ENCODE measurements around the gene ASB12.

The ASB12 gene

DNA sequence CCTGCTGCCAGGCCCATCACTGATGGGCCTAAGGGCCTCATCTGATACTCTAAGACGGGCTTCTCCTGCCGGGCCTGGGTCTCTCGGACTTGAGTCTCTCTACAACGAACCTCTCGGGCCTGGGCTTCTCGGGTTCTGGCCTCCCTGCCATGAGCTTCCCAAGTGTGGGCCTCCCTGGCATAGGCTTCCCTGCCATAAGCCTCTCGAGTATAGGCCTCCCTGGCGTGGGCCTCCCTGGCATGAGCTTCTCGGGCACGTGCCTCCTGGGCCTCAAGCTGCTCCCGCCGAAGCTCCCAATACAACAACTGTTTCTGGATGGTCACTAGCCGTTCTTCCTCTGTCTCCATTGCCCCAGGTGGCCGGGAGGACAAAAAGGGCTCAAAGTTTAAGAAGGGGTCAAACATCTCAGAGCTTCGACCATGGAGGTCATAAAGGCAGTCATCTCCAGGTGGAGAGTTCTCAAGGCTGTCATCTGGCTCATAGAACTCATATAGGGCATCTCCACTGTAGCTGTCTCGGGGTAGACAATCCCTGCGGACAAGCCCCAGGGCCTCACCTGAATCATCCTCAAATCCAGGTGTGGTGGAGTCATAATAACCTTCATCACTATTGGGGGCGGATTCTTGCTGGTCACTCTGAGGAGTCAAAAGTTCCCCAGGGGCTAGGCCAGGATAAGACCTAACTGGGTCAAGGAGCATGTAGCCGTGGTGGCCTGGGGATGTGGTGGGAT, 39.0 kb downstream of the ASB12 start:
- H3K36me3 ChIP-seq, result peaks cover 7 to 59% (median 43%) of the 10 kb centered on the region in 11 experiments; a peak in 21 of 22 replicates
- peaks cover 0 to 43% (median 1%) of the 10 kb centered on the region in 11 experiments; a peak in 10 of 22 replicates for H4K20me1 ChIP-seq
- no peaks in the 10 kb centered on the region; a peak in 1 of 22 replicates for H3K9me3 ChIP-seq (replicated peaks in 1 of 11)
- H3K4me3 ChIP-seq, result no peak overlapping the region
- H3K27ac ChIP-seq, result no peak overlapping the region
- no peak overlapping the region for H3K9ac ChIP-seq
- TF ChIP-seq Cebpa-rat (IDR thresholded peaks at IDR 0.05), result no peak
- H3K4me2 ChIP-seq, result no peak overlapping the region
- no peaks in the 10 kb centered on the region for H3K4me1 ChIP-seq
- H3K27me3 ChIP-seq, result peaks cover 0 to 24% (median 5%) of the 10 kb centered on the region in 11 experiments; a peak in 8 of 22 replicates

DNA sequence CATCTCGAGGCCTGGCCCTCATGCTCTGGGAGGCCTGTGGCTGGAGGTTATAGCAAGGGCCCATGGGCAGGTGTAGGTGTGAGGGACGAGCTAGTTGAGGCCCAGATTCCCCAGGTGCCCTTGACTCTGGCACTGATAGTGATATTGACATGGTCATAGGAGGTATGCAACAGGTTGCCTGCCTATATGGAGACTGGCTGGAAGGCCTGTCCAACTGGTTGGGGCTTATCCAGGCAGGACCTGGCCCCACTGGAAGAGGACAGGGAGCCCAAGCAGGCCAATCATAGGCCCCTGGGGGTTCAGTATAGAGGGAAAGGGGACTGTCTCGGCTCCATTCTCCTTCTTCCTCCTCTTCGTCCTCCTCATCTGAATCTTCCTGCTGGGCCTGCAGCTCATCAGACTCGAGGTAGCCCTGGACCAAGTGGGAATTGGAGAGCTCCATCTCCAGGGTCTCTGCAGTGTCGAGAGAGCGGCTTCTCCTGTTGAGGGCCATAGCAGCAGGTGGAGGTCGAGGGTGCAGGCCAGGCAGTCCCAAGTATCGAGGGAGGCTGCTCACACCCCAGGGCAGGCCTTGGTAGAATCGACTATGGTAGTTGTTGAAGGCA, 40.2 kb downstream of the ASB12 start:
- Histone ChIP-seq H3K4me3 (no peak overlapping the region), H3K27me3 (peaks cover 0 to 24% (median 3%) of the 10 kb centered on the region in 11 experiments; a peak in 6 of 22 replicates), H3K9me3 (replicated peaks in 1 of 11) (no peaks in the 10 kb centered on the region; a peak in 1 of 22 replicates), H3K4me1 (no peaks in the 10 kb centered on the region), H3K36me3 (peaks cover 7 to 58% (median 43%) of the 10 kb centered on the region in 11 experiments; a peak in 21 of 22 replicates), H3K27ac (no peak overlapping the region), H3K4me2 (no peak overlapping the region), H3K9ac (no peak overlapping the region), H4K20me1 (peaks cover 0 to 32% (median 0%) of the 10 kb centered on the region in 11 experiments; a peak in 5 of 22 replicates)
- TF ChIP-seq Cebpa-rat (IDR thresholded peaks at IDR 0.05), result no peak

GRCh38 chrX:64188901-64189300, 41.5 kb downstream of the ASB12 start:
- no peak for TF ChIP-seq Cebpa-rat (IDR thresholded peaks at IDR 0.05)
- Histone ChIP-seq H3K4me2 (no peak overlapping the region), H4K20me1 (peaks cover 0 to 19% (median 0%) of the 10 kb centered on the region in 11 experiments; a peak in 3 of 22 replicates), H3K4me3 (no peak overlapping the region), H3K27ac (no peak overlapping the region), H3K27me3 (peaks cover 0 to 26% (median 6%) of the 10 kb centered on the region in 11 experiments; a peak in 9 of 22 replicates), H3K36me3 (peaks cover 7 to 58% (median 43%) of the 10 kb centered on the region in 11 experiments; a peak in 21 of 22 replicates), H3K4me1 (no peaks in the 10 kb centered on the region), H3K9me3 (replicated peaks in 1 of 11) (no peaks in the 10 kb centered on the region; a peak in 1 of 22 replicates), H3K9ac (no peak overlapping the region)

DNA sequence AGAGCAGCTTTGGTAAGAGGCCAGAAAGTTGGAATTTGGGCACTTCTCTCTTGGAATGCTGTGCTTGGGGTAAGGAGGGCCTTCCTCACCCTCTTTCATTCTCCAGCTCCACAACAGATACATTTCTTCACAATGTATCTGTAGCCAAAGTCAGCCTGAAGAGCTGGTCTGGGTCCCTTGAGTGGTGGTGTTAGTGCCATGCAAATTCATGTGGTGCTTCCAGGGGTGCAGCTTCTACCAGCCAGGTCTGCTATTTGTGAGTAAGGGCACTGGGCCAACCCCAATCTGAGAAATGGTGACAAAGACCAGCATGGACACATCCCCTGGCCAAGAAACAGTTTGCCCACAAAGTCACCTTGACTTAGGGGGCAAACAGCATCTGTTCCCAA, 42.7 kb downstream of the ASB12 start:
- H3K36me3 ChIP-seq, result peaks cover 7 to 46% (median 35%) of the 10 kb centered on the region in 11 experiments; a peak in 21 of 22 replicates
- H3K4me2 ChIP-seq, result no peak overlapping the region
- no peak overlapping the region for H3K9ac ChIP-seq
- H3K9me3 ChIP-seq (replicated peaks in 1 of 11), result no peaks in the 10 kb centered on the region; a peak in 1 of 22 replicates
- peaks cover 0 to 24% (median 9%) of the 10 kb centered on the region in 11 experiments; a peak in 9 of 22 replicates for H3K27me3 ChIP-seq
- no peak overlapping the region for H3K4me3 ChIP-seq
- peaks cover 0 to 9% (median 0%) of the 10 kb centered on the region in 11 experiments; a peak in 1 of 22 replicates for H4K20me1 ChIP-seq
- H3K4me1 ChIP-seq, result no peaks in the 10 kb centered on the region
- TF ChIP-seq Cebpa-rat (IDR thresholded peaks at IDR 0.05), result no peak
- no peak overlapping the region for H3K27ac ChIP-seq

GRCh38 chrX:64186974-64187761, 43.2 kb downstream of the ASB12 start:
- H3K4me2 ChIP-seq, result no peak overlapping the region
- no peak overlapping the region for H3K9ac ChIP-seq
- no peak for TF ChIP-seq Cebpa-rat (IDR thresholded peaks at IDR 0.05)
- H3K9me3 ChIP-seq (replicated peaks in 1 of 11), result no peaks in the 10 kb centered on the region; a peak in 1 of 22 replicates
- H3K36me3 ChIP-seq, result peaks cover 4 to 40% (median 29%) of the 10 kb centered on the region in 11 experiments; a peak in 20 of 22 replicates
- H3K4me3 ChIP-seq, result no peak overlapping the region
- H4K20me1 ChIP-seq, result peaks cover 0 to 4% (median 0%) of the 10 kb centered on the region in 11 experiments; a peak in 1 of 22 replicates
- H3K4me1 ChIP-seq, result no peaks in the 10 kb centered on the region
- peaks cover 0 to 28% (median 9%) of the 10 kb centered on the region in 11 experiments; a peak in 10 of 22 replicates for H3K27me3 ChIP-seq
- no peak overlapping the region for H3K27ac ChIP-seq

DNA sequence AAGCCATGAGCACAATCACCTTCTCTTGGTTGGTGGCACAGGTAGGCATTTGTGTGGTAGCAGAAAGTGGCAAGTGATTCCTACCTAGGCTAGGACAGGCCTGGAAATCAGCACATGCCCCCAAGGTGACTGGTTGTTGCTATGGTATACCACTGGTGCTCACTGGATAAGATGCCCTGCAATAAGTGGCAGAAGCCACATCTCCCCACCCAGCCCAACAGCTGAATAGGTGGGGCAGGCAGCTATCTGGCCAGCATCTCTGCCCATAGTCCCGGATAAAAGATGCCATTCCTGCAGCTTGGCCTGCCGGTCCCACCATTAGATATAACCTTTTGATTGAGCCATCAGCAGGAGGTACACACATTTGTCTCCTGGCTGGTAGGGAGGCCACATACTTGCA, 46.0 kb downstream of the ASB12 start:
- Histone ChIP-seq H3K4me1 (no peaks in the 10 kb centered on the region), H4K20me1 (no peaks in the 10 kb centered on the region), H3K9me3 (replicated peaks in 1 of 11) (no peaks in the 10 kb centered on the region), H3K27ac (no peak overlapping the region), H3K4me2 (no peak overlapping the region), H3K4me3 (no peak overlapping the region), H3K9ac (no peak overlapping the region), H3K36me3 (peaks cover 0 to 16% (median 7%) of the 10 kb centered on the region in 11 experiments; a peak in 9 of 22 replicates), H3K27me3 (peaks cover 0 to 33% (median 9%) of the 10 kb centered on the region in 11 experiments; a peak in 11 of 22 replicates)
- TF ChIP-seq Cebpa-rat (IDR thresholded peaks at IDR 0.05), result no peak

DNA sequence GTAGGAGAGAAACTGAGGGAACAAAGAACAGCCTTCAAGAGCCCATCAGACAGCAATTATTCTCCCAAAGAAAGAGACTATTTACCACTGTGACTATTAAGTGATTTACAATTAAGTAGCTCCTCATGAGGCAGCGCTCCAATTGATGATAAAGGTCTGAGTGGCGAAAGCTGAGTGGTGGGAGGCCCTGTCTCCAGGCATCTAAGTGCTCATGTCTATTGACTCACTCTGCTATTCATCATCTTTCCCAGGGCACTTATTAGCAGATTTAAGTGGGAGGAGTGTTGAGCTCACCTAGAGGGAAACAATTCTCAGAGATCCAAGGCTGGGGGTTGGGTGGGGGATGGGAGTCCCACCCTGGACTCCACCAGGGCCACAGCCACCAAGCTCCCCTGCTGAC, 48.2 kb downstream of the ASB12 start:
- H3K9ac ChIP-seq, result no peak overlapping the region
- no peaks in the 10 kb centered on the region for H3K9me3 ChIP-seq (replicated peaks in 1 of 11)

DNA sequence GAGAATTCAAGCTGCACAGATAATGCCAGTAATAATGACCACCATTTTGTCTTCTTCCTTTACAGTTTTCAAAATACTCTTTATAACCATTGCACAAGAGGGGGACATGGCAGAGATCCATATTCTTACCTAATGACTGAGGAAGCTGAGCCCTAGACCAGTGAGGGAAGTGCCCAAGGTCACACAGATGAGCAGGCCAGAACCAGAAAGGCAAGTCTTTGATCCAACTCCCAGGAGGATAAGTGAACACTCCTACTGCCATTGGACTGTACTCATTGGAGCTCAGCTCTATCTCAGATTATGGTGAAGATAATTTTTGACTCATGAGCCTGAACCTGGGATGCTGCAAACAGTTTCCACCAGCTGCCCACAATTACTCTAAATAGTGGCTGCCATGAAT, 53.5 kb downstream of the ASB12 start:
- Histone ChIP-seq H3K27me3 (peaks cover 0 to 27% (median 15%) of the 10 kb centered on the region in 11 experiments; a peak in 17 of 22 replicates), H3K27ac (no peak overlapping the region), H3K4me3 (no peak overlapping the region), H4K20me1 (no peaks in the 10 kb centered on the region), H3K4me2 (no peak overlapping the region), H3K4me1 (no peaks in the 10 kb centered on the region), H3K36me3 (peaks cover 0 to 9% (median 0%) of the 10 kb centered on the region in 11 experiments; a peak in 2 of 22 replicates), H3K9me3 (replicated peaks in 1 of 11) (0 out of 22 replicates have a peak, but pooled peaks cover 0 to 2% (median 0%) of the 10 kb centered on the region in 11 experiments), H3K9ac (no peak overlapping the region)
- TF ChIP-seq Cebpa-rat (IDR thresholded peaks at IDR 0.05), result no peak

More for the DNA sequence above, 48.2 kb downstream of the ASB12 start:
- Histone ChIP-seq H3K27me3 (peaks cover 0 to 30% (median 9%) of the 10 kb centered on the region in 11 experiments; a peak in 11 of 22 replicates), H4K20me1 (no peaks in the 10 kb centered on the region), H3K4me1 (no peaks in the 10 kb centered on the region), H3K4me2 (no peak overlapping the region), H3K27ac (no peak overlapping the region), H3K4me3 (no peak overlapping the region), H3K36me3 (peaks cover 0 to 18% (median 0%) of the 10 kb centered on the region in 11 experiments; a peak in 5 of 22 replicates)
- no peak for TF ChIP-seq Cebpa-rat (IDR thresholded peaks at IDR 0.05)

All from BLaER1 treated with 17β-estradiol and CSF1 and Interleukin-3, amounts not matched to agents 10 nM and 100 nM (cell line).